SK-N-SH (cell line): Measurements from ENCODE around the gene ME2. TPM values are rescaled to one million over a fixed set of nuclear protein-coding genes. Genes with fewer than 3 reads are reported as not detected.

Source experiments
- CTCF ChIA-PET: fragments of 300-600, 350-600 bp; formaldehyde crosslinking; extraction: SDS; loops from one replicate; lab custom pipeline; 2021; lab: Yijun Ruan, JAX
- POLR2A ChIA-PET: fragments of 350-600 bp; sonication (Branson Sonifier 250); formaldehyde crosslinking; extraction: SDS; loops from one replicate; lab custom pipeline; 2020; ENCODE audit warnings: antibody characterized with exemption, inconsistent platforms; lab: Yijun Ruan, JAX
- DNase-seq: peaks from one replicate; pipeline ENCODE4 v3.0.0; 2012
- H2AFZ ChIP-seq: fragments of 200-600 bp; sonication (generic); 2 replicates; pipeline ENCODE4 v1.8.1; 2016; ENCODE audit warnings: antibody characterized with exemption, mild to moderate bottlenecking, low read depth
- H3F3A ChIP-seq: fragments of 200-600 bp; sonication (generic); replicated peaks from 2 replicates; pipeline ENCODE3; 2016; ENCODE audit warnings: antibody characterized with exemption, mild to moderate bottlenecking; ENCODE audit not compliant: insufficient read depth
- H3K27ac ChIP-seq, 2 experiments: fragments of 200-500 bp in 1 of 2; fragments of 200-600 bp in 1 of 2; sonication (Bioruptor generic) in 1 of 2; sonication (generic), shearing (Covaris generic) in 1 of 2; 2 replicates each; pipeline versions ENCODE4 v1.5.1 to v1.6.1; 2014 to 2016; ENCODE audit warnings: low read depth in 2 of 2, inconsistent platforms in 1 of 2, low read length in 1 of 2, mild to moderate bottlenecking in 1 of 2, mixed read lengths in 1 of 2
- H3K27me3 ChIP-seq: fragments of 200-600 bp; sonication (generic), shearing (Covaris generic); 2 replicates; pipeline ENCODE4 v1.6.1; 2016; ENCODE audit warnings: mixed run types; ENCODE audit not compliant: insufficient read depth
- H3K36me3 ChIP-seq, 2 experiments: fragments of 200-500 bp in 1 of 2; fragments of 200-600 bp in 1 of 2; sonication (Bioruptor generic) in 1 of 2; sonication (generic) in 1 of 2; replicated peaks in 1 of 2; 2 replicates each; pipeline versions ENCODE3 to v1.5.1; 2014 to 2016; ENCODE audit warnings: low read length in 1 of 2, mild to moderate bottlenecking in 1 of 2; ENCODE audit not compliant: insufficient read depth in 2 of 2, control insufficient read depth in 1 of 2
- H3K4me1 ChIP-seq, 2 experiments: fragments of 200-500 bp in 1 of 2; fragments of 200-600 bp in 1 of 2; sonication (Bioruptor generic) in 1 of 2; sonication (generic), shearing (Covaris generic) in 1 of 2; 2 replicates each; pipeline versions ENCODE4 v1.5.1 to v1.6.1; 2014 to 2016; ENCODE audit warnings: low read depth in 1 of 2, low read length in 1 of 2, mixed run types in 1 of 2; ENCODE audit not compliant: insufficient read depth in 2 of 2, control insufficient read depth in 1 of 2
- H3K4me2 ChIP-seq: fragments of 200-600 bp; sonication (generic), shearing (Covaris generic); 2 replicates; pipeline ENCODE4 v1.6.1; 2017; ENCODE audit warnings: mixed run types
- H3K4me3 ChIP-seq, 2 experiments: fragments of 200-500 bp in 1 of 2; fragments of 200-600 bp in 1 of 2; sonication (Bioruptor generic) in 1 of 2; sonication (generic), shearing (Covaris generic) in 1 of 2; 2 replicates each; pipeline versions ENCODE4 v1.5.1 to v1.8.1; 2014 to 2016; ENCODE audit warnings: low read depth in 2 of 2, inconsistent platforms in 1 of 2, low read length in 1 of 2, mild to moderate bottlenecking in 1 of 2, mixed read lengths in 1 of 2, moderate library complexity in 1 of 2
- H3K79me2 ChIP-seq: fragments of 200-600 bp; sonication (generic); 2 replicates; pipeline ENCODE4 v1.8.1; 2017; ENCODE audit warnings: mild to moderate bottlenecking; ENCODE audit not compliant: insufficient read depth
- H3K9ac ChIP-seq: fragments of 200-600 bp; sonication (generic); 2 replicates; pipeline ENCODE4 v1.6.1; 2017; ENCODE audit warnings: mixed run types
- H3K9me2 ChIP-seq: fragments of 200-600 bp; sonication (generic); 2 replicates; pipeline ENCODE4 v1.6.1; 2017; ENCODE audit warnings: mixed run types
- H3K9me3 ChIP-seq: fragments of 200-600 bp; sonication (generic); 2 replicates; pipeline ENCODE4 v1.6.1; 2017; ENCODE audit warnings: mixed run types, mild to moderate bottlenecking, moderate library complexity
- H4K20me1 ChIP-seq: fragments of 200-600 bp; sonication (generic); 2 replicates; pipeline ENCODE4 v1.6.1; 2017; ENCODE audit warnings: mild to moderate bottlenecking, mixed run types; ENCODE audit not compliant: insufficient read depth
- CHD2 ChIP-seq: fragments of 150-350 bp; IDR thresholded peaks from 2 replicates; pipeline ENCODE4 v1.6.1; 2018; ENCODE audit warnings: low read length; ENCODE audit not compliant: partially characterized antibody
- ELF1 ChIP-seq: IDR thresholded peaks from 2 replicates; pipeline ENCODE4 v1.4.0; 2012
- EP300 ChIP-seq, 2 experiments: IDR thresholded peaks; 2 replicates each; pipeline versions ENCODE4 v1.4.0 to v1.6.1; 2012; ENCODE audit warnings: borderline replicate concordance in 1 of 2, low read depth in 1 of 2, low read length in 1 of 2
- EZH2phosphoT487 ChIP-seq: fragments of 200-600 bp; sonication (generic); IDR thresholded peaks from 2 replicates; pipeline ENCODE4 v1.6.1; 2017; ENCODE audit warnings: low read depth, mixed run types, mild to moderate bottlenecking, antibody characterized with exemption, moderate library complexity, borderline replicate concordance
- FOXM1 ChIP-seq: IDR thresholded peaks from 2 replicates; pipeline ENCODE4 v1.4.0; 2012; ENCODE audit warnings: low read depth, mild to moderate bottlenecking
- GATA2 ChIP-seq: sonication (generic); formaldehyde crosslinking; IDR thresholded peaks from 2 replicates; pipeline ENCODE4 v1.5.0; 2020; ENCODE audit warnings: mild to moderate bottlenecking, missing genetic modification reagents
- JUND ChIP-seq: IDR thresholded peaks from 2 replicates; pipeline ENCODE4 v1.4.0; 2012
- MEF2A ChIP-seq: IDR thresholded peaks from 2 replicates; pipeline ENCODE4 v1.4.0; 2012; ENCODE audit warnings: low read depth, borderline replicate concordance
- NFIC ChIP-seq: IDR thresholded peaks from 2 replicates; pipeline ENCODE4 v1.4.0; 2012; ENCODE audit warnings: borderline replicate concordance
- POLR2AphosphoS5 ChIP-seq: IDR thresholded peaks from 2 replicates; pipeline ENCODE4 v1.6.1; 2012; ENCODE audit warnings: low read depth, low read length
- SIN3A ChIP-seq: IDR thresholded peaks from 2 replicates; pipeline ENCODE4 v1.6.1; 2012; ENCODE audit warnings: low read depth, mild to moderate bottlenecking, low read length, moderate library complexity, borderline replicate concordance
- SMC3 ChIP-seq: IDR thresholded peaks from 2 replicates; pipeline ENCODE4 v1.6.1; 2012; ENCODE audit warnings: low read depth, low read length, improper control_type of control experiment
- TAF1 ChIP-seq: IDR thresholded peaks from 2 replicates; pipeline ENCODE4 v1.6.1; 2012; ENCODE audit warnings: low read depth, mild to moderate bottlenecking, low read length, moderate library complexity, borderline replicate concordance
- TCF12 ChIP-seq: IDR thresholded peaks from 2 replicates; pipeline ENCODE4 v1.4.0; 2012
- WGBS: methylation state at CpG from one replicate; pipeline ENCODE4 v1.1.6; 2017; ENCODE audit warnings: low lambda C conversion rate; 5-methylcytosine and 5-hydroxymethylcytosine counted together
- polyA plus RNA-seq, 3 experiments: library from polyadenylated mRNA; depleted of rRNA; stranded (reverse); fragments of >200 nt; gene quantifications; 2 replicates each; pipeline ENCODE4 v1.2.3, GENCODE V29; 2012
- TF ChIP-seq, protein P1 (sequence below): fragments of 150-350 bp; IDR thresholded peaks from 2 replicates; pipeline ENCODE4 v1.6.1; 2017; ENCODE audit warnings: antibody characterized with exemption, low read length, low read depth, borderline replicate concordance
- TF ChIP-seq, protein P2 (sequence below): fragments of 200-600 bp; sonication (generic); IDR thresholded peaks from 2 replicates; pipeline ENCODE4 v1.6.1; 2017; ENCODE audit warnings: antibody characterized with exemption, mild to moderate bottlenecking, moderate library complexity
- TF ChIP-seq, protein P3 (sequence below): IDR thresholded peaks from 2 replicates; pipeline ENCODE4; 2012
- TF ChIP-seq, protein P4 (sequence below): IDR thresholded peaks from 2 replicates; pipeline ENCODE4 v1.4.0; 2012; ENCODE audit warnings: low read depth, borderline replicate concordance
- TF ChIP-seq, protein P5 (sequence below): IDR thresholded peaks from 2 replicates; pipeline ENCODE4 v1.4.0; 2012; ENCODE audit warnings: low read depth

ME2 gene
- polyA plus RNA-seq, 1 of the 3 experiments (the other 2 are of a cell fraction): 35.1 TPM

DNA sequence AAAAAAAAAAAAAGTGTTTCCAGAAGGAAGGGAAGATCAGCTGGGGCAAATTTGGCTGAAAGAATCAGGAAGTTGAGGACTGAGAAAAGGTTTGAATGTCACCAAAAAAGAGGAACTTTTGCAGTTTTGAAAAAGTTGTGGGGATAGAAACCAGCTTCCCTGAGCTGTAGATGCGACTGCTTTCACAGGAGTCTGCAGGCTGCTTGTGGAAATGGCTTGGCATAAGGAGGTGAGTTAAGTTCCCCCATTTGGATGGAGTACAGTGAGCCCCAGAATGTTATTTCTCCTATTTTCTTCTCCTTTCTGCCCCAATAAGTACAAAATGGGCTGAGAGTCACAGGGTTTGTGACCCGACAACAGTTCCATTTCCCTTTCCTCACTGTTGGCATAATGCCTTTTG lies 16.5 kb upstream of the ME2 start:
- ChIA-PET CTCF (interaction anchor here (1.3 kb wide), 1 partner anchor 10 kb away, joined by 3 read pairs; no protein-coding TSS in a partner anchor), POLR2A (no interaction called here)
- Histone ChIP-seq H3K4me3 (no peak overlapping the region), H3K9ac (no peak overlapping the region), H3K4me2 (no peak overlapping the region), H3K27ac (no peak overlapping the region), H3K4me1 (no peaks in the 10 kb centered on the region), H3K27me3 (no peaks in the 10 kb centered on the region), H3K9me3 (no peaks in the 10 kb centered on the region), H2AFZ (no peak overlapping the region), H4K20me1 (no peaks in the 10 kb centered on the region), H3K36me3 (no peaks in the 10 kb centered on the region), H3K79me2 (no peaks in the 10 kb centered on the region), H3K9me2 (no peaks in the 10 kb centered on the region), H3F3A (no peaks in the 10 kb centered on the region)
- 93% methylated on average over 2 of the region's 2 CpGs for WGBS
- DNase-seq: no peak
- TF ChIP-seq NFIC: no peak
- no peak for TF ChIP-seq CHD2
- TF ChIP-seq JUND: no peak
- no peak for TF ChIP-seq FOXM1
- no peak for TF ChIP-seq EP300 (IDR thresholded peaks at IDR 0.05; ENCODE audit: borderline replicate concordance in 1 of 2, low read depth in 1 of 2, low read length in 1 of 2)
- TF ChIP-seq POLR2AphosphoS5: no peak
- TF ChIP-seq MEF2A: no peak
- TF ChIP-seq TCF12: no peak
- TF ChIP-seq, protein P1, sequence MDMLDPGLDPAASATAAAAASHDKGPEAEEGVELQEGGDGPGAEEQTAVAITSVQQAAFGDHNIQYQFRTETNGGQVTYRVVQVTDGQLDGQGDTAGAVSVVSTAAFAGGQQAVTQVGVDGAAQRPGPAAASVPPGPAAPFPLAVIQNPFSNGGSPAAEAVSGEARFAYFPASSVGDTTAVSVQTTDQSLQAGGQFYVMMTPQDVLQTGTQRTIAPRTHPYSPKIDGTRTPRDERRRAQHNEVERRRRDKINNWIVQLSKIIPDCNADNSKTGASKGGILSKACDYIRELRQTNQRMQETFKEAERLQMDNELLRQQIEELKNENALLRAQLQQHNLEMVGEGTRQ: no peak
- TF ChIP-seq, protein P2, sequence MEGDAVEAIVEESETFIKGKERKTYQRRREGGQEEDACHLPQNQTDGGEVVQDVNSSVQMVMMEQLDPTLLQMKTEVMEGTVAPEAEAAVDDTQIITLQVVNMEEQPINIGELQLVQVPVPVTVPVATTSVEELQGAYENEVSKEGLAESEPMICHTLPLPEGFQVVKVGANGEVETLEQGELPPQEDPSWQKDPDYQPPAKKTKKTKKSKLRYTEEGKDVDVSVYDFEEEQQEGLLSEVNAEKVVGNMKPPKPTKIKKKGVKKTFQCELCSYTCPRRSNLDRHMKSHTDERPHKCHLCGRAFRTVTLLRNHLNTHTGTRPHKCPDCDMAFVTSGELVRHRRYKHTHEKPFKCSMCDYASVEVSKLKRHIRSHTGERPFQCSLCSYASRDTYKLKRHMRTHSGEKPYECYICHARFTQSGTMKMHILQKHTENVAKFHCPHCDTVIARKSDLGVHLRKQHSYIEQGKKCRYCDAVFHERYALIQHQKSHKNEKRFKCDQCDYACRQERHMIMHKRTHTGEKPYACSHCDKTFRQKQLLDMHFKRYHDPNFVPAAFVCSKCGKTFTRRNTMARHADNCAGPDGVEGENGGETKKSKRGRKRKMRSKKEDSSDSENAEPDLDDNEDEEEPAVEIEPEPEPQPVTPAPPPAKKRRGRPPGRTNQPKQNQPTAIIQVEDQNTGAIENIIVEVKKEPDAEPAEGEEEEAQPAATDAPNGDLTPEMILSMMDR: no peak
- no peak for TF ChIP-seq SIN3A

DNA sequence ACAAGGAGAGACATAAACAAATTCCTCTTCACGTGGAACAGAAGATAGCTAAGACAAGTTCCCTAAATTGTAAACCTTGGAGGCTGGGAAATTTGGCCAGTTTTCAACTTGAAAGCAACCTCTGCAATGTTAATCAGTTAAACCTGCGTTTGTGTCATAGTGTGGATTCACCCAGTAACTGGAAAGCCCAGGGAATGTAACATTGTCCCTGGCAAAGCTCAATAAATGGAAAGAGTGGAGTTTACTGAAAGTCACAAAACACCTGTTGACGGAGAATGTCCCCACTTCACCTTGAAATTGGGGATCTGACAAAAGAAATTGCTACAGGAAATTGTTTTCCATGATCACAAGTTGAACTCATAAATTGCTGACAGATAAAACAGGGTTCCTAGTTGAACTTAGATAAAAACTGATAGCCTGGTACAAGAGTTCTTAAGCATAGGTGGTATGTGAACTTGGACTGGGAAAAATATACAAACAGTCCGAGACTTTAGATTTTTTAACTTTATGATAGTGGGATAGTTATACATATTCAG lies 15.0 kb upstream of the ME2 start:
- Histone ChIP-seq H3K9ac (no peak overlapping the region), H3K79me2 (no peaks in the 10 kb centered on the region), H3K4me3 (no peak overlapping the region), H2AFZ (no peak overlapping the region), H3K9me2 (no peaks in the 10 kb centered on the region), H3K4me1 (0 out of 4 replicates have a peak, but pooled peaks cover 0 to 3% of the 10 kb centered on the region in 2 experiments), H3K27ac (no peak overlapping the region), H3K9me3 (no peaks in the 10 kb centered on the region), H3F3A (peaks cover 6% of the 10 kb centered on the region), H3K4me2 (no peak overlapping the region), H3K27me3 (no peaks in the 10 kb centered on the region), H4K20me1 (no peaks in the 10 kb centered on the region), H3K36me3 (no peaks in the 10 kb centered on the region)
- WGBS: 65% methylated on average over 4 of the region's 4 CpGs
- CTCF ChIA-PET: no interaction called here
- DNase-seq: no peak
- POLR2A ChIA-PET: no interaction called here
- TF ChIP-seq ELF1: no peak
- no peak for TF ChIP-seq EZH2phosphoT487
- no peak for TF ChIP-seq SMC3
- no peak for TF ChIP-seq NFIC
- TF ChIP-seq GATA2 (CRISPR knock-in tag): no peak
- no peak for TF ChIP-seq FOXM1
- TF ChIP-seq, protein P3, sequence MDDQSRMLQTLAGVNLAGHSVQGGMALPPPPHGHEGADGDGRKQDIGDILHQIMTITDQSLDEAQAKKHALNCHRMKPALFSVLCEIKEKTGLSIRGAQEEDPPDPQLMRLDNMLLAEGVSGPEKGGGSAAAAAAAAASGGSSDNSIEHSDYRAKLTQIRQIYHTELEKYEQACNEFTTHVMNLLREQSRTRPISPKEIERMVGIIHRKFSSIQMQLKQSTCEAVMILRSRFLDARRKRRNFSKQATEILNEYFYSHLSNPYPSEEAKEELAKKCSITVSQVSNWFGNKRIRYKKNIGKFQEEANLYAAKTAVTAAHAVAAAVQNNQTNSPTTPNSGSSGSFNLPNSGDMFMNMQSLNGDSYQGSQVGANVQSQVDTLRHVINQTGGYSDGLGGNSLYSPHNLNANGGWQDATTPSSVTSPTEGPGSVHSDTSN: no peak
- no peak for TF ChIP-seq MEF2A
- TF ChIP-seq, protein P4, sequence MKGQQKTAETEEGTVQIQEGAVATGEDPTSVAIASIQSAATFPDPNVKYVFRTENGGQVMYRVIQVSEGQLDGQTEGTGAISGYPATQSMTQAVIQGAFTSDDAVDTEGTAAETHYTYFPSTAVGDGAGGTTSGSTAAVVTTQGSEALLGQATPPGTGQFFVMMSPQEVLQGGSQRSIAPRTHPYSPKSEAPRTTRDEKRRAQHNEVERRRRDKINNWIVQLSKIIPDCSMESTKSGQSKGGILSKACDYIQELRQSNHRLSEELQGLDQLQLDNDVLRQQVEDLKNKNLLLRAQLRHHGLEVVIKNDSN: no peak
- TF ChIP-seq, protein P5, sequence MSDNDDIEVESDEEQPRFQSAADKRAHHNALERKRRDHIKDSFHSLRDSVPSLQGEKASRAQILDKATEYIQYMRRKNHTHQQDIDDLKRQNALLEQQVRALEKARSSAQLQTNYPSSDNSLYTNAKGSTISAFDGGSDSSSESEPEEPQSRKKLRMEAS: no peak
- TF ChIP-seq, protein P1: no peak
- TF ChIP-seq POLR2AphosphoS5: no peak
- no peak for TF ChIP-seq TAF1
- TF ChIP-seq, all 33 proteins: peak for 0
